Activated CD4-positive, alpha-beta T cell treated with anti-CD3 and anti-CD28 coated beads, Interleukin-2, amount 10 ng/mL, durations not matched to agents 24 days and 14 days (primary cell): ENCODE results near the gene LAMP5. TPM values are rescaled to one million over a fixed set of nuclear protein-coding genes. Genes with fewer than 3 reads are reported as not detected.

Source experiments
- DNase-seq: peaks from one replicate; pipeline ENCODE4 v3.0.0; 2022
- H3K27ac Mint-ChIP-seq: one replicate; pipeline ENCODE4 v1.8.0; 2022; ENCODE audit warnings: mild to moderate bottlenecking, mixed read lengths
- H3K27me3 Mint-ChIP-seq: one replicate; pipeline ENCODE4 v1.8.0; 2022; ENCODE audit warnings: mixed read lengths
- H3K36me3 Mint-ChIP-seq: one replicate; pipeline ENCODE4 v1.8.0; 2022; ENCODE audit warnings: low read depth, mild to moderate bottlenecking, mixed read lengths
- H3K4me1 Mint-ChIP-seq: one replicate; pipeline ENCODE4 v1.8.0; 2021; ENCODE audit warnings: mixed read lengths
- H3K4me3 Mint-ChIP-seq: one replicate; pipeline ENCODE4 v1.8.0; 2022; ENCODE audit warnings: mild to moderate bottlenecking, moderate library complexity, mixed read lengths
- H3K9me3 Mint-ChIP-seq: one replicate; pipeline ENCODE4 v1.8.0; 2021; ENCODE audit warnings: mixed read lengths
- intact Hi-C: fragments of 100-400 bp; cut with micrococcal nuclease; formaldehyde crosslinking; loops from one replicate; pipeline ENCODE4 v1.15.1; 2023
- total RNA-seq: library from RNA; stranded (reverse); gene quantifications from 2 replicates; pipeline ENCODE4 v1.2.3, GENCODE V29; 2022

LAMP5 gene
- total RNA-seq, 1 donor from 2014 or later, result not detected

GRCh38 chr20:9532069-9532838, 17.9 kb downstream of the LAMP5 start:
- Mint-ChIP-seq H3K27ac (no peak overlapping the region), H3K4me1 (no peaks in the 10 kb centered on the region), H3K9me3 (no peaks in the 10 kb centered on the region)

GRCh38 chr20:9534025-9534424, 19.6 kb downstream of the LAMP5 start:
- intact Hi-C loops, result no loop called here
- no peak overlapping the region for H3K4me3 Mint-ChIP-seq
- no peaks in the 10 kb centered on the region for H3K9me3 Mint-ChIP-seq
- no peaks in the 10 kb centered on the region for H3K27me3 Mint-ChIP-seq
- H3K36me3 Mint-ChIP-seq, result no peaks in the 10 kb centered on the region
- no peaks in the 10 kb centered on the region for H3K4me1 Mint-ChIP-seq
- DNase-seq, result no peak
- no peak overlapping the region for H3K27ac Mint-ChIP-seq

More at GRCh38 chr20:9532069-9532838, 17.9 kb downstream of the LAMP5 start:
- H3K4me3 Mint-ChIP-seq, result no peak overlapping the region
- no peaks in the 10 kb centered on the region for H3K27me3 Mint-ChIP-seq
- intact Hi-C loops, result no loop called here
- H3K36me3 Mint-ChIP-seq, result no peaks in the 10 kb centered on the region
- DNase-seq, result no peak

DNA sequence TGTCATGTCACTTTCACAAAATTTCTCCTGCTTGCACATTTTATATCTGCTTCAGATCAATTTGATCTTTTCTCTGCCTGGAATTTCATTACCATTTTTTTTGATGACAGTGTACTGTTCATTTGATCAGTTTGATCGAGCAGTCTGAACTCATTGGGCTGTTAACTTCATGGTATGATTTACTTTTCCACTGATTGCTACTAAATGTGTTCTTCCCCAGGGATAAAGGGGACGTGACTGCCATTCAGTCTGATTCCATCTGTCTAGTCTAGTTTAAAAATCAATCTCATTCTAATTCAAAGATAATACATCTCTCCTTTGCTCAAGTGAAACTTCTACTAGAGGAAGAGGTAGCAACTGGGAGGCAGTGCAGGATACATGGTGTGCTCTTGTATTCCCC, 21.1 kb downstream of the LAMP5 start:
- DNase-seq, result no peak
- Mint-ChIP-seq H3K36me3 (no peaks in the 10 kb centered on the region), H3K27ac (no peak overlapping the region), H3K9me3 (no peaks in the 10 kb centered on the region), H3K4me3 (no peak overlapping the region), H3K4me1 (no peaks in the 10 kb centered on the region), H3K27me3 (no peaks in the 10 kb centered on the region)
- intact Hi-C loops, result no loop called here

GRCh38 chr20:9543214-9543613, 28.8 kb downstream of the LAMP5 start:
- Mint-ChIP-seq H3K27me3 (no peaks in the 10 kb centered on the region), H3K4me1 (no peaks in the 10 kb centered on the region), H3K27ac (no peak overlapping the region), H3K4me3 (no peak overlapping the region), H3K9me3 (no peaks in the 10 kb centered on the region), H3K36me3 (no peaks in the 10 kb centered on the region)
- no peak for DNase-seq
- intact Hi-C loops, result no loop called here

DNA sequence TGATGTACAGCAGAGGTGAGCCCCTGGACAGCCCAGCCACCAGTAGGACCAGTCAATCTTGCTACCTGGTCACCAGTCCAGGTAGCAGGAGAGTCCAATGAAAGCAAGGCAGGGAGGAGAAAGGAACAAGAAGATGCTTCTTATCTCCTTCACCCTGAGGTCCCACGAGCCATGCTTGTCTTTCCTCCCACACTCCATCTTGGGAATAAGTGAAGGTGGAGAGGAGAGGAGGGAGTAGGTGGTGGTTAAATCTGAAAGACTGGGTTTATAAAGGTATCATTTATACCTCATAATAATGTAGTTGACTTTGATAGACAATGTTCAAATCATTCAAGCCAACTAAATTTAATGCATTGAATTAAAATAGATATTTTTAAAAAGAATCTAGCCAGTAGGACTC, 35.9 kb downstream of the LAMP5 start:
- Mint-ChIP-seq H3K27ac (no peak overlapping the region), H3K27me3 (no peaks in the 10 kb centered on the region), H3K36me3 (no peaks in the 10 kb centered on the region), H3K9me3 (no peaks in the 10 kb centered on the region), H3K4me1 (no peaks in the 10 kb centered on the region), H3K4me3 (no peak overlapping the region)
- intact Hi-C loops, result no loop called here
- no peak for DNase-seq

GRCh38 chr20:9550871-9551270, 36.5 kb downstream of the LAMP5 start:
- Mint-ChIP-seq H3K27me3 (no peaks in the 10 kb centered on the region), H3K4me1 (no peaks in the 10 kb centered on the region), H3K9me3 (no peaks in the 10 kb centered on the region), H3K27ac (no peak overlapping the region), H3K4me3 (no peak overlapping the region), H3K36me3 (no peaks in the 10 kb centered on the region)
- no peak for DNase-seq
- intact Hi-C loops, result no loop called here

DNA sequence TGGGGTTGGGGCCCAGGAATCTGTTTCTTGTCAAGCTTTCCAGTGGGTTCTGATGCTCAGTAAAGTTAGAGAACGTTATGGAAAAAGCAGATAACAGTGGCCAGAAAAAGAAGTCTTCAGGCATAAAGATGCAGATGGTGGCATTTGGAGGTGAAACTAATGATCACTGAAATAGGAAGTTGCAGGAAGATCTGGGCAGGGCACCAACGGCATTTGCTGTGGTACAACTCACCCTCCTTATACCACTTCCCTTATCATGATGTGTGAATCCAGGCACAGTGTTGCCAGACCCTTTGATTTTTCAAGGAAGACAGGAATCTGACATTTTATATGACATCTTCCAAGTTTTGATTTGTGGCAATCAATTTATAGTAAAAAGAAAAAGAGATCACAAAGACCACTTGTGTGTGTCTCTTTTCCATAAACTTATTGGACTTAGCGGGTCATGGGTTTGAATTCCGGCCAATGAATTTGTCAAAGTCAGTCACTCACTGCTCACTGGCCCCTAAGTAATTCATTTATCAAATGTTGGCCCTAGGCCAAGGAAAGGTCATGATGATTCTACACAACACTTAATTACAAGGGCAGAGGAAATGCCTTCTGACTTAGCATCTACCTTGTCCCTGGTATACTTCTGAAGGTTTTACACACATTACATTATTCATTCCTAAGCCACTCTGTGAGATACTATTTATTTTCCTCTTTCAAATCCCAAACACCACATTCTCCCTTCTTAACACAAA, 37.6 kb downstream of the LAMP5 start:
- Mint-ChIP-seq H3K9me3 (no peaks in the 10 kb centered on the region), H3K4me1 (no peaks in the 10 kb centered on the region), H3K36me3 (no peaks in the 10 kb centered on the region), H3K4me3 (no peak overlapping the region), H3K27me3 (no peaks in the 10 kb centered on the region), H3K27ac (no peak overlapping the region)
- DNase-seq, result no peak
- intact Hi-C loops, result no loop called here

- intact Hi-C loops, result no loop called here
- Mint-ChIP-seq H3K27me3 (no peaks in the 10 kb centered on the region), H3K4me1 (no peaks in the 10 kb centered on the region), H3K36me3 (no peaks in the 10 kb centered on the region), H3K27ac (no peak overlapping the region), H3K4me3 (no peak overlapping the region), H3K9me3 (no peaks in the 10 kb centered on the region)
- no peak for DNase-seq
Observed at GRCh38 chr20:9555781-9556180, 41.4 kb downstream of the LAMP5 start.

DNA sequence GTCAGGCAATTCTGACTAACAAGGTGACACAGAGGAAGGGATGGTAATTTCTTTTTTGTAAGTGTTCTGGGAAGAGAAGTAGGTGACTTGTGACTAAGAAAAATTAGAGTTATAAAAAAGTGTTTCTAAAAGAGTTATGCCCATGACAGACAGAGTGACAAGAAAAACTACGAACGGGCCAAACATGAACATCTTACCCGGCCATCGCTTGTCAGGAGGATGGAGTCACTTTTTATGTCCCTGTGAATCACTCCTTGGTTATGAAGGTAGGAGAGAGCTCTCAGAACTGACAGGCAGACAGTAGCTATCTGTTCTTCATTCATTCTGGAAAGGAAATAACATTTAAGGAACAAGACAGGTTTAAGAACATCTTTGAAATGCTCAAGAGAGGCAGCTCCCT, 43.0 kb downstream of the LAMP5 start:
- intact Hi-C loops, result no loop called here
- H3K4me1 Mint-ChIP-seq, result no peaks in the 10 kb centered on the region

DNA sequence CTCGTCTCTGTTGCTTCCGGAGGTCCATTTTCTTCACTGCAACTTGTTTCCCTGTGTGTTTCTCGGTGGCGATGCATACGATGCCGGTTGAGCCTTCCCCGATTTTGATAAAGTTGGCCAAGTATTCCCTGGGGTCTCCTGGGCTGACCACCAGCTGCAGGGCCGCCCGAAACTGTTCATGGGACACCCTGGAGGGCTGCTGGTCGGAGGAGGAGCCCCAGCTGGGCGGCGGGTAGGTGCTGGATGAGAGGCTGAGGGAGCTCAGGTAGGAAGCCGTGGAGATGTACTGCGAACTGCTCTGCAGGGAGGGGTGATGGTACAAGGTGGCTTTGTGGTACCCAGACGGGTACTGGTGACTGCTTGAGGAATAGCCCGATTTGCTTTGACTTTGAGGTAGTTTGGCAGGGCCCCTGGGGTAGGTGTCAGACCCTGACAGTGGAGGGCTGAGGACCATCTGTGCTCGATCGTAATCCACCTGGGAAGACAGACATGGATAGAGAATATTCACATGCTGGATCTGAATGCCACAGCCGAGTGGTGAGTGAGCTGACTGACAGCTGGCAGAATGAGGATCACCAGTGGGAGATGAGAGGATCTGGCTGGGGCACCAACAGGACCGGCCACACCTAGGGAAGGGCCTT, 51.6 kb downstream of the LAMP5 start:
- Mint-ChIP-seq H3K36me3 (no peaks in the 10 kb centered on the region), H3K9me3 (no peaks in the 10 kb centered on the region)
- intact Hi-C loops, result no loop called here

More for the DNA sequence above, 43.0 kb downstream of the LAMP5 start:
- Mint-ChIP-seq H3K36me3 (no peaks in the 10 kb centered on the region), H3K27me3 (no peaks in the 10 kb centered on the region), H3K4me3 (no peak overlapping the region), H3K27ac (no peak overlapping the region), H3K9me3 (no peaks in the 10 kb centered on the region)
- no peak for DNase-seq

DNA sequence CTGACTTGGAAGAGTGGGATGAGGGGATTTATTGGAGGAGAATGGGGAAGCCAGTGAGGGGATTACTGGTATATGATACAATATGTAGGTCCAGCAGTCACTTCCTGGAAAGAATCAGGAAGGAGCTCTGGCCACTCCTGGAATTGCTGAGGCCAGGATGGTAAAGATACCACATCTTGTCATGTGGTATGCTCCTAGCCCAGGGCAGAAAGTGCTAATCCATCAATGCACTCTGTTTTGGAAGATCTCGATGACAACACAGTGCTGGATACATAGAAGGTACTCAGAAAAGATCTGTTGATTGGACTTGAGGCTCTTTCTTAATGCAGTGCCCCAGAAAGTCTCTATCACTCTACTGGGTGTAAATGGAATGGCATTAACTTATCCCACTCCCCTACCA, 52.6 kb downstream of the LAMP5 start:
- H3K4me1 Mint-ChIP-seq, result no peaks in the 10 kb centered on the region

More for the DNA sequence above, 51.6 kb downstream of the LAMP5 start:
- H3K4me3 Mint-ChIP-seq, result no peak overlapping the region
- H3K27ac Mint-ChIP-seq, result no peak overlapping the region
- no peaks in the 10 kb centered on the region for H3K27me3 Mint-ChIP-seq
- no peak for DNase-seq
- H3K4me1 Mint-ChIP-seq, result no peaks in the 10 kb centered on the region

GRCh38 chr20:9570612-9571011, 56.2 kb downstream of the LAMP5 start:
- Mint-ChIP-seq H3K36me3 (no peaks in the 10 kb centered on the region), H3K27me3 (no peaks in the 10 kb centered on the region), H3K4me3 (no peak overlapping the region), H3K4me1 (no peaks in the 10 kb centered on the region), H3K27ac (no peak overlapping the region), H3K9me3 (no peaks in the 10 kb centered on the region)
- intact Hi-C loops, result no loop called here
- DNase-seq, result no peak

More for the DNA sequence above, 52.6 kb downstream of the LAMP5 start:
- Mint-ChIP-seq H3K27me3 (no peaks in the 10 kb centered on the region), H3K4me3 (no peak overlapping the region), H3K27ac (no peak overlapping the region), H3K9me3 (no peaks in the 10 kb centered on the region), H3K36me3 (no peaks in the 10 kb centered on the region)
- intact Hi-C loops, result no loop called here
- no peak for DNase-seq

DNA sequence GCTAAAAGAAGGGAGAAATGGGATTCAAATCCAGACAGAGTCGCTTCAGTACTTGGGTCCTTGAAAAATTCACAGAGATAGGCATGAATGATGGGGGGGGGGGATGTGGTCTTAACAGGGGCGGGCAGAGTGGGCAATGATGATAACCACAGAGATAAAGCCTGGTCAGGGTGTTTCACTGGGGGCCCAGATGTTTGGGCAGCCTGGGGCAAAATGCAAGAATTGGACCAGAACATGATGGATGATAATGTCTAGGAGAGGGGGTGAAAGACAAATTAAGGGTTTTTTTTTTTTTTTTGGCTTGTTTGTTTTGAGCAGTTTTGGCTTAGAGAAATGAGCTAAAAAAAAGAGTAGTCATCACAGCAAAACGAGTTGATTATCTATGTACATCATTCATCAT, 57.4 kb downstream of the LAMP5 start:
- no peak for DNase-seq
- no peaks in the 10 kb centered on the region for H3K4me1 Mint-ChIP-seq
- H3K36me3 Mint-ChIP-seq, result no peaks in the 10 kb centered on the region
- no peak overlapping the region for H3K27ac Mint-ChIP-seq
- intact Hi-C loops, result no loop called here
- H3K4me3 Mint-ChIP-seq, result no peak overlapping the region
- no peaks in the 10 kb centered on the region for H3K27me3 Mint-ChIP-seq
- no peaks in the 10 kb centered on the region for H3K9me3 Mint-ChIP-seq

GRCh38 chr20:9572670-9573069, 58.3 kb downstream of the LAMP5 start:
- intact Hi-C loops, result no loop called here
- no peak for DNase-seq
- Mint-ChIP-seq H3K36me3 (no peaks in the 10 kb centered on the region), H3K4me3 (no peak overlapping the region), H3K4me1 (no peaks in the 10 kb centered on the region), H3K9me3 (no peaks in the 10 kb centered on the region), H3K27ac (no peak overlapping the region), H3K27me3 (no peaks in the 10 kb centered on the region)
